SK-N-SH treated with all-trans-retinoic acid at 6 μM for 48 hours (cell line): ENCODE results near the gene FBLN2.
A peak's percentile ranks its signal among the peaks of the same experiment; 100 is the strongest.

ENCODE experiments used
- ATAC-seq: fragments of 200-7000 bp; cut with Tn5 transposase; 3 replicates; pipeline ENCODE4 v1.9.1; 2020; ENCODE audit warnings: mild to moderate bottlenecking, moderate library complexity
- ARNTL ChIP-seq: fragments of 450-650 bp; formaldehyde crosslinking; IDR thresholded peaks from 2 replicates; pipeline ENCODE4 v1.5.0; 2020; ENCODE audit warnings: low read depth, mild to moderate bottlenecking, moderate library complexity, borderline replicate concordance
- CREB5 ChIP-seq: fragments of 250-450 bp; sonication (Bioruptor Pico); IDR thresholded peaks from 2 replicates; pipeline ENCODE4 v1.5.1; 2020; ENCODE audit warnings: low read depth, mild to moderate bottlenecking, moderate library complexity
- CSRNP3 ChIP-seq: fragments of 250-450 bp; sonication (Bioruptor Pico); IDR thresholded peaks from 2 replicates; pipeline ENCODE4 v1.5.1; 2021; ENCODE audit warnings: mild to moderate bottlenecking, moderate library complexity
- ESRRG ChIP-seq: fragments of 250-450 bp; sonication (Bioruptor Pico); IDR thresholded peaks from 2 replicates; pipeline ENCODE4 v1.6.1; 2021; ENCODE audit warnings: mild to moderate bottlenecking
- GLIS3 ChIP-seq: fragments of 250-450 bp; sonication (Bioruptor Pico); IDR thresholded peaks from 2 replicates; pipeline ENCODE4 v1.5.0; 2020; ENCODE audit warnings: mild to moderate bottlenecking, moderate library complexity
- ISL1 ChIP-seq: fragments of 250-450 bp; sonication (Bioruptor Pico); IDR thresholded peaks from 2 replicates; pipeline ENCODE4 v2.1.2; 2022; ENCODE audit warnings: mild to moderate bottlenecking, moderate library complexity
- OSR1 ChIP-seq: fragments of 250-450 bp; sonication (Bioruptor Pico); IDR thresholded peaks from 2 replicates; pipeline ENCODE4 v1.8.0; 2022; ENCODE audit warnings: moderate library complexity, mild to moderate bottlenecking, inconsistent platforms
- PATZ1 ChIP-seq: fragments of 250-450 bp; sonication (Bioruptor Pico); IDR thresholded peaks from 2 replicates; pipeline ENCODE4 v1.8.0; 2020; ENCODE audit warnings: mild to moderate bottlenecking, moderate library complexity, borderline replicate concordance
- POU6F1 ChIP-seq: fragments of 250-450 bp; sonication (Bioruptor Pico); IDR thresholded peaks from 2 replicates; pipeline ENCODE4 v1.8.0; 2021; ENCODE audit warnings: low read depth, mild to moderate bottlenecking, moderate library complexity, borderline replicate concordance
- RARB ChIP-seq: fragments of 250-450 bp; sonication (Bioruptor Pico); IDR thresholded peaks from 2 replicates; pipeline ENCODE4 v1.8.0; 2021; ENCODE audit warnings: mild to moderate bottlenecking, moderate library complexity
- SNAI2 ChIP-seq: fragments of 250-450 bp; sonication (Bioruptor Pico); IDR thresholded peaks from 2 replicates; pipeline ENCODE4 v1.5.0; 2020; ENCODE audit warnings: mild to moderate bottlenecking, moderate library complexity
- TCF4 ChIP-seq: fragments of 250-450 bp; sonication (Bioruptor Pico); IDR thresholded peaks from 2 replicates; pipeline ENCODE4 v1.8.0; 2021; ENCODE audit warnings: mild to moderate bottlenecking, moderate library complexity, borderline replicate concordance
- TOX ChIP-seq: fragments of 250-450 bp; sonication (Bioruptor Pico); IDR thresholded peaks from 2 replicates; pipeline ENCODE4 v1.8.0; 2021; ENCODE audit warnings: mild to moderate bottlenecking, moderate library complexity, borderline replicate concordance
- TSHZ2 ChIP-seq: fragments of 250-450 bp; sonication (Bioruptor Pico); IDR thresholded peaks from 2 replicates; pipeline ENCODE4 v1.5.0; 2020; ENCODE audit warnings: mild to moderate bottlenecking, moderate library complexity
- ZC3H10 ChIP-seq: fragments of 250-450 bp; sonication (Bioruptor Pico); IDR thresholded peaks from 2 replicates; pipeline ENCODE4 v1.5.1; 2021; ENCODE audit warnings: mild to moderate bottlenecking, moderate library complexity
- ZFP3 ChIP-seq: fragments of 250-450 bp; sonication (Bioruptor Pico); IDR thresholded peaks from 2 replicates; pipeline ENCODE4 v1.5.0; 2020; ENCODE audit warnings: mild to moderate bottlenecking, moderate library complexity
- ZFP30 ChIP-seq: fragments of 450-650 bp; formaldehyde crosslinking; IDR thresholded peaks from 2 replicates; pipeline ENCODE4 v1.5.0; 2022; ENCODE audit warnings: mild to moderate bottlenecking, moderate library complexity
- ZNF70 ChIP-seq: fragments of 450-650 bp; formaldehyde crosslinking; IDR thresholded peaks from 2 replicates; pipeline ENCODE4 v1.5.0; 2020; ENCODE audit warnings: mild to moderate bottlenecking, moderate library complexity
- ZNF8 ChIP-seq: fragments of 450-650 bp; formaldehyde crosslinking; IDR thresholded peaks from 2 replicates; pipeline ENCODE4 v1.5.0; 2020; ENCODE audit warnings: mild to moderate bottlenecking, moderate library complexity

Gene FBLN2

GRCh38 chr3:13537909-13538296 is 11.0 kb upstream of the FBLN2 start:
- TF ChIP-seq PATZ1 (CRISPR knock-in tag) (no peak), CSRNP3 (no peak), TSHZ2 (CRISPR knock-in tag) (no peak), ARNTL (CRISPR knock-in tag) (no peak), OSR1 (CRISPR knock-in tag) (no peak), GLIS3 (CRISPR knock-in tag) (no peak), ISL1 (CRISPR knock-in tag) (no peak), ZNF8 (CRISPR knock-in tag) (no peak), POU6F1 (CRISPR knock-in tag) (no peak)
- peak; percentile 35; the same call in 2 of the 3 replicates for ATAC-seq

GRCh38 chr3:13538520-13539291 is 10.2 kb upstream of the FBLN2 start:
- TF ChIP-seq ESRRG (no peak), ZFP30 (CRISPR knock-in tag) (no peak), ZC3H10 (CRISPR knock-in tag) (no peak), TOX (CRISPR knock-in tag) (no peak), GLIS3 (CRISPR knock-in tag) (no peak), ZNF70 (CRISPR knock-in tag) (no peak), ISL1 (CRISPR knock-in tag) (no peak), TCF4 (CRISPR knock-in tag) (no peak), ZNF8 (CRISPR knock-in tag) (no peak), RARB (CRISPR knock-in tag) (no peak), CREB5 (CRISPR knock-in tag) (no peak), OSR1 (CRISPR knock-in tag) (no peak), ARNTL (CRISPR knock-in tag) (no peak), ZFP3 (CRISPR knock-in tag) (no peak)
- ATAC-seq: no peak

- TF ChIP-seq SNAI2 (no peak), TSHZ2 (CRISPR knock-in tag) (no peak), ZC3H10 (CRISPR knock-in tag) (no peak), ZFP3 (CRISPR knock-in tag) (no peak)
- ATAC-seq: no peak
Observed at GRCh38 chr3:13539292-13539638, 9.7 kb upstream of the FBLN2 start.
